ENCODE data around the gene ADAMTS20.

ADAMTS20 gene

DNA sequence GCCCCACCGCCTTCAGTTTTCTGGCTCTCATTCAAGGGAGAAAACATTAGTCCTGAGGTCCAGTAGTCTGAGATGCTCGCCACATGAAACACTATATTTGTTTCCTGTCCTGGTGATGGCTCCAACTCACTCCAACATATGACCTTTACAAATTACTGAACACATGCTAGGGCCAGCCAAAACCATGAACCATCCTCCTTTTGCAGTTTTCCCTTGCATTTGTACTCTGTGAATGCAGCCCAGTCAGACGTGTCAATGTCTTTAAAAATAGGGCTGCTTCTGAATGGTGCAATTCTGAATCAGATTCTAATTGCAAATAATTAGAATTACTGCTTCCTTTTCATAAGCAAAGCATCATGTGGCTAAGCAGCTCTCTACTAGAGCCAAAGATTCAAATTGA, 36.0 kb downstream of the ADAMTS20 start:
- Histone ChIP-seq H3K9me2 (replicated peaks; ENCODE audit: insufficient read depth, low read length) (no peaks in the 10 kb centered on the region), H3K36me3 (replicated peaks; ENCODE audit: insufficient read depth, low read length) (no peaks in the 10 kb centered on the region), H3K27ac (ENCODE audit: low read length) (no peak overlapping the region), H4K20me1 (ENCODE audit: insufficient read depth, low read length) (no peaks in the 10 kb centered on the region), H3F3A (ENCODE audit: insufficient read depth, low read length) (no peaks in the 10 kb centered on the region), H3K9ac (ENCODE audit: low read length) (no peak overlapping the region), H3K4me3 (ENCODE audit: low read length) (no peak overlapping the region), H3K79me2 (ENCODE audit: low read length) (no peaks in the 10 kb centered on the region), H3K27me3 (replicated peaks; ENCODE audit: insufficient read depth, low read length) (no peaks in the 10 kb centered on the region), H3K9me3 (replicated peaks; ENCODE audit: insufficient read depth, low read length) (no peaks in the 10 kb centered on the region), H2AFZ (ENCODE audit: low read length) (no peak overlapping the region), H3K4me2 (ENCODE audit: low read depth, low read length) (no peak overlapping the region), H3K4me1 (ENCODE audit: low read length) (no peaks in the 10 kb centered on the region)
- TF ChIP-seq EZH2phosphoT487 (IDR thresholded peaks at IDR 0.05; ENCODE audit: low read length), result no peak
- TF ChIP-seq, protein P1, sequence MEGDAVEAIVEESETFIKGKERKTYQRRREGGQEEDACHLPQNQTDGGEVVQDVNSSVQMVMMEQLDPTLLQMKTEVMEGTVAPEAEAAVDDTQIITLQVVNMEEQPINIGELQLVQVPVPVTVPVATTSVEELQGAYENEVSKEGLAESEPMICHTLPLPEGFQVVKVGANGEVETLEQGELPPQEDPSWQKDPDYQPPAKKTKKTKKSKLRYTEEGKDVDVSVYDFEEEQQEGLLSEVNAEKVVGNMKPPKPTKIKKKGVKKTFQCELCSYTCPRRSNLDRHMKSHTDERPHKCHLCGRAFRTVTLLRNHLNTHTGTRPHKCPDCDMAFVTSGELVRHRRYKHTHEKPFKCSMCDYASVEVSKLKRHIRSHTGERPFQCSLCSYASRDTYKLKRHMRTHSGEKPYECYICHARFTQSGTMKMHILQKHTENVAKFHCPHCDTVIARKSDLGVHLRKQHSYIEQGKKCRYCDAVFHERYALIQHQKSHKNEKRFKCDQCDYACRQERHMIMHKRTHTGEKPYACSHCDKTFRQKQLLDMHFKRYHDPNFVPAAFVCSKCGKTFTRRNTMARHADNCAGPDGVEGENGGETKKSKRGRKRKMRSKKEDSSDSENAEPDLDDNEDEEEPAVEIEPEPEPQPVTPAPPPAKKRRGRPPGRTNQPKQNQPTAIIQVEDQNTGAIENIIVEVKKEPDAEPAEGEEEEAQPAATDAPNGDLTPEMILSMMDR (IDR thresholded peaks at IDR 0.05; ENCODE audit: low read length), result no peak
- TF ChIP-seq EZH2 (optimal IDR thresholded peaks at IDR 0.05; ENCODE audit: low read depth, low read length), result no peak
- DNase-seq, result no peak

DNA sequence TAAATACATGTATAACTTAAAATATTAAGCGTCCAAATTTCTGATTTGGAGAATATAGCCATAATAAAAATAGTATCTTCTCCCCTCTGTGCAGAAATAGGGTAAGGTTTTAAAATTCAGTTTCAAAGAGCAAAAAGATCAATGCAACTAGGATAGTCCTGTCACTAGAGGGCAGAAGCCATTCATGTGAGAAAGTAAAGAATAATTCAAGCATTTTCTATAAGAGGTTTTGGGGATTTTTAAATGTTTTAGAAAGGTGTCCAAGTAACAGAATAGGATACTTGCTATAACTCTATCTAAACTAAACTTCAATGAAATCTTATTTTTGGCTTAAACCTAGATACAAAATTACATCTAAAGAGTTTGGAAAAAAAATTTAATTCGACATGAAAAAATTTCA, 50.3 kb downstream of the ADAMTS20 start:
- peak; percentile 16 for DNase-seq
- Histone ChIP-seq H3F3A (ENCODE audit: insufficient read depth, low read length) (no peaks in the 10 kb centered on the region), H3K36me3 (replicated peaks; ENCODE audit: insufficient read depth, low read length) (no peaks in the 10 kb centered on the region), H3K79me2 (ENCODE audit: low read length) (no peaks in the 10 kb centered on the region), H3K9ac (ENCODE audit: low read length) (no peak overlapping the region), H3K4me3 (ENCODE audit: low read length) (no peak overlapping the region), H3K27me3 (replicated peaks; ENCODE audit: insufficient read depth, low read length) (no peaks in the 10 kb centered on the region), H4K20me1 (ENCODE audit: insufficient read depth, low read length) (no peaks in the 10 kb centered on the region), H3K27ac (ENCODE audit: low read length) (no peak overlapping the region), H3K4me1 (ENCODE audit: low read length) (no peaks in the 10 kb centered on the region), H3K4me2 (ENCODE audit: low read depth, low read length) (no peak overlapping the region), H2AFZ (ENCODE audit: low read length) (no peak overlapping the region), H3K9me3 (replicated peaks; ENCODE audit: insufficient read depth, low read length) (no peaks in the 10 kb centered on the region), H3K9me2 (replicated peaks; ENCODE audit: insufficient read depth, low read length) (no peaks in the 10 kb centered on the region)
- no peak for TF ChIP-seq EZH2 (optimal IDR thresholded peaks at IDR 0.05; ENCODE audit: low read depth, low read length)
- no peak for TF ChIP-seq EZH2phosphoT487 (IDR thresholded peaks at IDR 0.05; ENCODE audit: low read length)
- TF ChIP-seq, protein P1 (IDR thresholded peaks at IDR 0.05; ENCODE audit: low read length), result peak; percentile 45

DNA sequence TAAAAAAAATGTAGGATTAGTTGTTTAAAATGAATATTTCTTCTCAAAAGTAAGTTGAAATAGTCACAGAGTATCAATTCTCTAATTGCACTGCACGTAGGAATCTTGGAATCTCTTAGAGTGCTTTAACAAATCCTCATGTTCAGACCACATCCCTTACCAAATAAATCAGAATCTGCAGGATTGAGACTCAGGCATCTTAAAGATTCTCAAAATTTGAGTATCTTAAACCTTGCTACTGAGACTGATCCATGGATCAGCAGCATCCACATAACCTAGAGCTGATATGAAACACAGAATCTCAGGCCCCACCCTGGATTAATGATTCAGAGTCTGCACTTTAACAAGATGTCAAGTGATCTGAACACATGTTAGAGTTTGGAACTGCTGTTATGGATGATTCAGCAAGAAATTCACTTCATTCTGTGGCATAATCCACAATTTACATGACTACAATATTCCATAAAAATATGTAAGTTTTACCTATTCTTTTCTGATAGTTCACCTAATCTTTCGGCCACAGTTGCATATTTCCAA, 58.7 kb downstream of the ADAMTS20 start:
- H3K9ac ChIP-seq (ENCODE audit: low read length), result no peak overlapping the region
- no peak overlapping the region for H3K4me2 ChIP-seq (ENCODE audit: low read depth, low read length)
- no peaks in the 10 kb centered on the region for H3K27me3 ChIP-seq (replicated peaks; ENCODE audit: insufficient read depth, low read length)
- no peak for DNase-seq
- H3K36me3 ChIP-seq (replicated peaks; ENCODE audit: insufficient read depth, low read length), result no peaks in the 10 kb centered on the region
- no peak overlapping the region for H2AFZ ChIP-seq (ENCODE audit: low read length)
- no peaks in the 10 kb centered on the region for H3K79me2 ChIP-seq (ENCODE audit: low read length)
- no peaks in the 10 kb centered on the region for H3K9me3 ChIP-seq (replicated peaks; ENCODE audit: insufficient read depth, low read length)
- H4K20me1 ChIP-seq (ENCODE audit: insufficient read depth, low read length), result no peaks in the 10 kb centered on the region
- TF ChIP-seq, protein P1 (IDR thresholded peaks at IDR 0.05; ENCODE audit: low read length), result no peak
- TF ChIP-seq EZH2 (optimal IDR thresholded peaks at IDR 0.05; ENCODE audit: low read depth, low read length) (no peak), EZH2phosphoT487 (IDR thresholded peaks at IDR 0.05; ENCODE audit: low read length) (no peak)
- H3K27ac ChIP-seq (ENCODE audit: low read length), result no peak overlapping the region
- H3F3A ChIP-seq (ENCODE audit: insufficient read depth, low read length), result no peaks in the 10 kb centered on the region
- no peaks in the 10 kb centered on the region for H3K9me2 ChIP-seq (replicated peaks; ENCODE audit: insufficient read depth, low read length)
- no peaks in the 10 kb centered on the region for H3K4me1 ChIP-seq (ENCODE audit: low read length)
- H3K4me3 ChIP-seq (ENCODE audit: low read length), result no peak overlapping the region

Data from MM.1S (cell line).